CD4-positive, CD25-positive, alpha-beta regulatory T cell (primary cell): ENCODE measurements around the gene HS3ST4. TPM values are rescaled to one million over a fixed set of nuclear protein-coding genes. Genes with fewer than 3 reads are reported as not detected.

Source experiments
- ATAC-seq, 2 donors: fragments of 150-1000 bp; cut with Tn5 transposase; one replicate each; pipeline ENCODE4 v1.10.0; 2021; ENCODE audit warnings: low read depth in 2 of 2, moderate number of reproducible peaks in 2 of 2, moderate library complexity in 1 of 2
- DNase-seq, 3 donors: peaks; one replicate each; pipeline versions ENCODE4 v3.0.0 to v3.0.0-alpha.2; 2012 to 2022; ENCODE audit warnings: mixed read lengths in 1 of 3
- H3K27ac ChIP-seq: one replicate; pipeline ENCODE4 v1.7.0; 2013; ENCODE audit warnings: mild to moderate bottlenecking, low read length; ENCODE audit not compliant: insufficient read depth, poor library complexity, severe bottlenecking
- H3K27me3 ChIP-seq: one replicate; pipeline ENCODE4 v1.7.0; 2013; ENCODE audit warnings: low read length; ENCODE audit not compliant: control insufficient read depth, insufficient read depth
- H3K36me3 ChIP-seq: one replicate; pipeline ENCODE4 v1.7.0; 2013; ENCODE audit warnings: mild to moderate bottlenecking, low read length, moderate library complexity; ENCODE audit not compliant: control insufficient read depth, insufficient read depth
- H3K4me1 ChIP-seq: 2 replicates; pipeline ENCODE4 v1.7.0; 2013; ENCODE audit warnings: mild to moderate bottlenecking, low read length; ENCODE audit not compliant: insufficient read depth, control insufficient read depth, poor library complexity, severe bottlenecking
- H3K4me3 ChIP-seq: one replicate; pipeline ENCODE4 v1.7.0; 2013; ENCODE audit warnings: low read depth, mild to moderate bottlenecking, low read length, moderate library complexity
- H3K9me3 ChIP-seq, 2 experiments: 1 replicate in 1 of 2; 2 replicates in 1 of 2; pipeline ENCODE4 v1.7.0; 2013; ENCODE audit warnings: low read length in 2 of 2, mild to moderate bottlenecking in 1 of 2, moderate library complexity in 1 of 2; ENCODE audit not compliant: control insufficient read depth in 2 of 2
- H3K27ac Mint-ChIP-seq, 3 donors: one replicate each; pipeline ENCODE4 v1.8.0; 2020 to 2022; ENCODE audit warnings: mild to moderate bottlenecking in 3 of 3, mixed read lengths in 3 of 3, moderate library complexity in 2 of 3
- H3K27me3 Mint-ChIP-seq: one replicate; pipeline ENCODE4 v1.8.0; 2022; ENCODE audit warnings: mild to moderate bottlenecking, mixed read lengths
- H3K36me3 Mint-ChIP-seq: one replicate; pipeline ENCODE4 v1.8.0; 2020; ENCODE audit warnings: mixed read lengths
- H3K4me1 Mint-ChIP-seq, 4 donors: one replicate each; pipeline ENCODE4 v1.8.0; 2020 to 2022; ENCODE audit warnings: mixed read lengths in 4 of 4, mild to moderate bottlenecking in 1 of 4
- H3K4me3 Mint-ChIP-seq, 4 donors: one replicate each; pipeline ENCODE4 v1.8.0; 2020 to 2022; ENCODE audit warnings: mild to moderate bottlenecking in 4 of 4, mixed read lengths in 4 of 4, moderate library complexity in 3 of 4
- H3K9me3 Mint-ChIP-seq, 7 donors: one replicate each; pipeline ENCODE4 v1.8.0; 2020 to 2022; ENCODE audit warnings: mixed read lengths in 7 of 7, mild to moderate bottlenecking in 3 of 7, moderate library complexity in 2 of 7
- polyA plus RNA-seq, 4 donors: library from polyadenylated mRNA; unstranded; fragments of 300-500 nt; fragmentation: Illumina TruSeq; gene quantifications; one replicate each; pipeline ENCODE4 v1.2.3, GENCODE V29; 2021
- total RNA-seq: library from RNA; stranded (reverse); gene quantifications from one replicate; pipeline ENCODE4 v1.2.3, GENCODE V29; 2022

Gene HS3ST4
- total and polyA plus RNA-seq, 5 donors from 2014 or later, result not detected

GRCh38 chr16:25709213-25709612, 17.5 kb downstream of the HS3ST4 start:
- Histone ChIP-seq H3K36me3 (no peaks in the 10 kb centered on the region), H3K27ac (no peak overlapping the region), H3K4me1 (no peaks in the 10 kb centered on the region), H3K9me3 (peaks cover 0 to 6% of the 10 kb centered on the region in 2 experiments), H3K27me3 (peaks cover 3% of the 10 kb centered on the region), H3K4me3 (no peak overlapping the region)
- Mint-ChIP-seq H3K4me3 (no peak overlapping the region), H3K4me1 (no peaks in the 10 kb centered on the region), H3K9me3 (peaks cover 0 to 2% (median 0%) of the 10 kb centered on the region in 7 donors), H3K36me3 (no peaks in the 10 kb centered on the region), H3K27ac (no peak overlapping the region), H3K27me3 (peaks cover 19% of the 10 kb centered on the region)
- ATAC-seq (no peak), DNase-seq (no peak)

GRCh38 chr16:25713785-25714570, 22.2 kb downstream of the HS3ST4 start:
- Histone ChIP-seq H3K9me3 (no peaks in the 10 kb centered on the region), H3K36me3 (no peaks in the 10 kb centered on the region), H3K4me1 (no peaks in the 10 kb centered on the region), H3K27ac (no peak overlapping the region), H3K4me3 (no peak overlapping the region), H3K27me3 (no peaks in the 10 kb centered on the region)
- no peaks in the 10 kb centered on the region for H3K36me3 Mint-ChIP-seq
- DNase-seq (no peak), ATAC-seq (no peak)
- H3K27me3 Mint-ChIP-seq, result peaks cover 15% of the 10 kb centered on the region
- H3K9me3 Mint-ChIP-seq, result no peaks in the 10 kb centered on the region
- H3K4me3 Mint-ChIP-seq, result no peak overlapping the region
- no peak overlapping the region for H3K27ac Mint-ChIP-seq
- no peaks in the 10 kb centered on the region for H3K4me1 Mint-ChIP-seq

- Histone ChIP-seq H3K36me3 (no peaks in the 10 kb centered on the region), H3K4me1 (no peaks in the 10 kb centered on the region), H3K27me3 (no peaks in the 10 kb centered on the region), H3K4me3 (no peak overlapping the region), H3K27ac (no peak overlapping the region), H3K9me3 (no peaks in the 10 kb centered on the region)
- no peak for ATAC-seq
- H3K27me3 Mint-ChIP-seq, result peaks cover 11% of the 10 kb centered on the region
- no peaks in the 10 kb centered on the region for H3K4me1 Mint-ChIP-seq
- no peaks in the 10 kb centered on the region for H3K9me3 Mint-ChIP-seq
- no peak overlapping the region for H3K4me3 Mint-ChIP-seq
- no peak for DNase-seq
- H3K36me3 Mint-ChIP-seq, result no peaks in the 10 kb centered on the region
- H3K27ac Mint-ChIP-seq, result no peak overlapping the region
Measured at GRCh38 chr16:25716186-25716585, 24.4 kb downstream of the HS3ST4 start.

GRCh38 chr16:25721439-25721838, 29.7 kb downstream of the HS3ST4 start:
- Histone ChIP-seq H3K27ac (no peak overlapping the region), H3K9me3 (no peaks in the 10 kb centered on the region), H3K36me3 (no peaks in the 10 kb centered on the region), H3K4me1 (no peaks in the 10 kb centered on the region), H3K27me3 (no peaks in the 10 kb centered on the region), H3K4me3 (no peak overlapping the region)
- no peaks in the 10 kb centered on the region for H3K36me3 Mint-ChIP-seq
- DNase-seq (no peak), ATAC-seq (no peak)
- H3K27me3 Mint-ChIP-seq, result no peaks in the 10 kb centered on the region
- H3K27ac Mint-ChIP-seq, result no peak overlapping the region
- H3K4me1 Mint-ChIP-seq, result no peaks in the 10 kb centered on the region
- no peak overlapping the region for H3K4me3 Mint-ChIP-seq
- no peaks in the 10 kb centered on the region for H3K9me3 Mint-ChIP-seq

GRCh38 chr16:25726430-25727098, 34.8 kb downstream of the HS3ST4 start:
- no peak overlapping the region for H3K27ac Mint-ChIP-seq
- no peaks in the 10 kb centered on the region for H3K9me3 ChIP-seq
- H3K4me3 ChIP-seq, result no peak overlapping the region
- peaks cover 0 to 1% (median 0%) of the 10 kb centered on the region in 7 donors for H3K9me3 Mint-ChIP-seq
- peaks cover 2% of the 10 kb centered on the region for H3K27me3 ChIP-seq
- DNase-seq (no peak), ATAC-seq (no peak)
- H3K4me1 Mint-ChIP-seq, result no peaks in the 10 kb centered on the region
- H3K27me3 Mint-ChIP-seq, result no peaks in the 10 kb centered on the region
- no peak overlapping the region for H3K27ac ChIP-seq
- no peaks in the 10 kb centered on the region for H3K36me3 ChIP-seq
- H3K36me3 Mint-ChIP-seq, result no peaks in the 10 kb centered on the region
- no peaks in the 10 kb centered on the region for H3K4me1 ChIP-seq
- H3K4me3 Mint-ChIP-seq, result no peak overlapping the region

- H3K4me3 Mint-ChIP-seq, result no peak overlapping the region
- H3K36me3 Mint-ChIP-seq, result no peaks in the 10 kb centered on the region
- no peaks in the 10 kb centered on the region for H3K36me3 ChIP-seq
- H3K4me3 ChIP-seq, result no peak overlapping the region
- no peaks in the 10 kb centered on the region for H3K9me3 ChIP-seq
- no peak overlapping the region for H3K27ac ChIP-seq
- DNase-seq (no peak), ATAC-seq (no peak)
- H3K27me3 Mint-ChIP-seq, result no peaks in the 10 kb centered on the region
- H3K4me1 ChIP-seq, result no peaks in the 10 kb centered on the region
- H3K27me3 ChIP-seq, result peaks cover 2% of the 10 kb centered on the region
- H3K27ac Mint-ChIP-seq, result no peak overlapping the region
- peaks cover 0 to 1% (median 0%) of the 10 kb centered on the region in 7 donors for H3K9me3 Mint-ChIP-seq
- H3K4me1 Mint-ChIP-seq, result no peaks in the 10 kb centered on the region
Measured at GRCh38 chr16:25729188-25729915, 37.6 kb downstream of the HS3ST4 start.

GRCh38 chr16:25730396-25730795, 38.6 kb downstream of the HS3ST4 start:
- no peak overlapping the region for H3K27ac Mint-ChIP-seq
- no peaks in the 10 kb centered on the region for H3K9me3 ChIP-seq
- H3K4me3 Mint-ChIP-seq, result no peak overlapping the region
- peaks cover 2% of the 10 kb centered on the region for H3K27me3 ChIP-seq
- no peaks in the 10 kb centered on the region for H3K4me1 Mint-ChIP-seq
- H3K4me3 ChIP-seq, result no peak overlapping the region
- no peaks in the 10 kb centered on the region for H3K27me3 Mint-ChIP-seq
- DNase-seq, result no peak
- H3K27ac ChIP-seq, result no peak overlapping the region
- H3K36me3 Mint-ChIP-seq, result no peaks in the 10 kb centered on the region
- no peaks in the 10 kb centered on the region for H3K36me3 ChIP-seq
- peaks cover 0 to 1% (median 0%) of the 10 kb centered on the region in 7 donors for H3K9me3 Mint-ChIP-seq
- no peaks in the 10 kb centered on the region for H3K4me1 ChIP-seq
- no peak for ATAC-seq
